NCI-H1092 treated with DMSO at 0.1 percent for 48 hours (cell line): ENCODE results near the gene NRXN3.

Experiments used
- DNase-seq: peaks from one replicate; lab custom pipeline; 2025; lab: John Stamatoyannopoulos, UW

Gene NRXN3

DNA sequence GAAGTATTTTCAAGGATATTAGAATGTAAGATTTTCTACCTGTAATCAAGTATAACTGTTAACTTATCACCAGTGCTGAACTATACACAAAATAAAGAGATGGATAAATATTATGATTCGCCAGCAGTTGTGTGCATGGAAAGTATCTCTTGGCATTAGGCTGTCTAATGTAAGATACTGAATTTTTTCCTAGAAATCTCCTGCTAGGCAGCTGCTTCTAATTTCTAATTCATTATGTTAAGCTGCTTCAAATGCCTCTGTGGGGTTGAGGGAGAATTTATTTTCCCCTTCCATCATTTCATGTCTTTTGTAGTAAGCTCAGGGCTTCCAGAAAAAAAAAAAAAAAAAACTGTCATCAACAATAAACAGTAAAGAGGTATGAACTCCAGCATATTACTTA, 1525.1 kb downstream of the NRXN3 start:
- no peak for DNase-seq

DNA sequence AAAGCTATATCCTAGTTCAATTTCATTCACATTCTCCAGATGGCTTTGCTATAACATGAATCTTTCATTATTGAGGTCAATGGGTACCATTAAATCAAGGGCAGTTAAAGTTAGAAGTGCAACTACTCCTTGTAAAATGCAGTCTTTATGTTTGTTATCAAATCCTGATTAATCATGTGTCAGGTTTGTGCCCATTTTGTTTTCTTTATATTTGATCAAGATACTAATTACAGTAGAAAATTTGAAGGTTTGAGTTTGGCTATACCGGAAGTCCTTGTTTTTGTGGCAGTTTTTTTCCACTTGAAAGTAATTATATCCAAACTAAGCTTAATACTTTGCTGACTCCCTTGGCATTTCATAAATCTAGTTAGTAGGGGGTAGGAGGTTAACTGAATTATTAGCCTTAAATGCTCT, 1528.1 kb downstream of the NRXN3 start:
- DNase-seq: no peak

DNA sequence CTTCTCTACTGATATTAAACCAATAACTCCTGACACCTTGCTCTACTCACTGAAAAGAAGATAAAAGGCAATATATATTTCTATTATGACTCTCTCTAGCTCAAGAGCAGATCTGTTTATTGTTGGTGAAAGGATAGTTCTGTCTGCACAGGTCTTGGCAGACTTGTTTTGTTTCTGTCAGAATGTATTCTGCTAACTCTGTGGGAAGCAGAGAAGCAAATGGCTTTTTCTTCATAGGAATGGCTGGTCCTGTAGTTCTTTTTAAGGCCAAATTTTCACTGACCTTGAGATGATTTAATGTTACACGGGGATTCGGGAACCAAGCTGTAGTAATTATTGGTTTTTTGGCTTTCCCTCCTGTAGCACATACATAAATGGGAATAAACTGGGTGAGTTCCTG, 1529.0 kb downstream of the NRXN3 start:
- no peak for DNase-seq

DNA sequence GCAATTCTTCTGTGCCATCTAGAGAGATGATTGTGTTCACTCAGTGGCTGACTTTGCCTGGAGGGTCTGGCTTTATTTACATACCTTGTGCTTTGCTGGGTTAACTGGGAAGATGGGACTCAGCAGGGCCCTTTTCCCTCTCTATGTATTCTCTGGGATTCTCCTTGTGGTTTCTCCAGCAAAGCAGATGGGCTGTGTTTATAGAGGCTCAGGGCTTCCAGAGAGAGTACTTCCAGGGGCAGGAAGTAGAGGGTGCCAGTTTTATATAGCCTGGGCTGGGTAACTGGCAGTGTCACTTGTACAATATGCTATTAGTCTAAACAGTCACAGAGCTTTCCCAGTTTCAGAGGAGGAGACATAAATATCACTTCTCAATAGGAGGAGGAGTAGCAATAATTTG, 1531.2 kb downstream of the NRXN3 start:
- no peak for DNase-seq

DNA sequence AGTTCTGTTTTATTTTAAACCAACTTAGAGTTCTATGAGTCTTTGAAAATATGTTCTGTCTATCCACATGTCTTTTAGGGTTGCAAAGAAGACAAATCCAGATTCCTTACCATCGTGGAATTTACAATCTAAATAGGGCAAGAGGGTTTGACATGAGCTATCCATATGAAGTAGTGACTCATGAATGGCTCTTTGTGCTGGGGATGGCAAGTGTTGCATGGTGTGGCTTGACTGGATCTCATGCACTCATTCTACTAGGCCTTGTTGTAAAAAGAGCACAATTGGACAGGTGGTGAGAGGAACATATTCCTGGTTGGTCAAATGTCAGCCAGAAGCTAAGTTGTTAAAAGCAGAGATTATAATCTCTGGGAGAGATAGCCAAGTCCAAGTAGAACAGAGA, 1532.0 kb downstream of the NRXN3 start:
- DNase-seq: no peak

DNA sequence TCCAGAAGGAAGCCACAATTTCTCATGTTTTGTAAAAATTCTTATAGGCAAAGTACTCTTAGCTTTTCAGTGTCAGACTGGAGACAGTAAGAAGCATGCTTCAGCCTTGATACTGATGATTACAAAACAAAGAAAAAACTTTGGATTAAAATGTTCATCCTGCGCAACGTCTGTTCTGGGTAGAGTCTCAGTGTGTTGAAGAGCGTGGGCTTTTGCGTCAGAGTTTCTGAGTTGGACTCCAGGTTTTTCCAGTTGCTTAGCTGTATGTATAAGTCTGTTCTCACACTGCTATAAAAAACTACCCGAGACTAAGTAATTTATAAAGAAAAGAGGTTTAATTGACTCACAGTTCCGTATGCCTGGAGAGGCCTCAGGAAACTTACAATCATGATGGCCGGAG, 1533.0 kb downstream of the NRXN3 start:
- no peak for DNase-seq

DNA sequence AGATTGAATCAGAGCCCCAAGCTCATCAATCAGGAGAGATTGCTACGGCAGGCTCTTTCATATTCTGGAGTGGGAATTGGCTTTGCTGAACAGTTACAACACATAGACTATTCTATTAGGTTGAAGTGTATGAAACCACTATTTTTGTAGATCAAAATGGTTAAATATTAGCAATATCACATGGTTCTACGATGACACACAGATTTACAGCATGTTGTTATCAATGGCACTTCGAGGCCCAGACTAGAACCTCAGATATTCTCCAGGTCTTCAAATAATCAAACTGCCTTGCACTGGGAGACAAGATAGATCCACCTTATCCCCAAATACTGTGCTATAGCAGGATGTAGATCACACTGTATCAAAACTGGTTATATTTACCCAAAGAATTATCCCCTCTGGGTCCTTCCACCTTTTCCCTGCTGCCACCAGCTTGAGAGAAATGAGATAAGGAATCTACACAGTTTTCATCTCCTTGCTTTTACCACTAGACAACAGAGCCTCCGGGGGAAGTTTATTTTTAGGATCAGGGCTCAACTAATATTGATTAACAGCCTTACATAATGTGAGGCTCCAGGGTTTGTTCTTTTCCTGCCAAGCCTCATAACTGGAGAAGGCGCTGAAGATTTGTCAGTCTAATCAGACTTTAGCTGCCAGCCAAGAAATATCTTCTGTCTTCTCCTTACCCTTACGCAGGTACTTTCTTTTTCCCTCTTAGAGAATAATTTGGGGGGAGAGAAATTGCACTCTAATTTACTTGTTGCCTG, 1534.1 kb downstream of the NRXN3 start:
- no peak for DNase-seq

DNA sequence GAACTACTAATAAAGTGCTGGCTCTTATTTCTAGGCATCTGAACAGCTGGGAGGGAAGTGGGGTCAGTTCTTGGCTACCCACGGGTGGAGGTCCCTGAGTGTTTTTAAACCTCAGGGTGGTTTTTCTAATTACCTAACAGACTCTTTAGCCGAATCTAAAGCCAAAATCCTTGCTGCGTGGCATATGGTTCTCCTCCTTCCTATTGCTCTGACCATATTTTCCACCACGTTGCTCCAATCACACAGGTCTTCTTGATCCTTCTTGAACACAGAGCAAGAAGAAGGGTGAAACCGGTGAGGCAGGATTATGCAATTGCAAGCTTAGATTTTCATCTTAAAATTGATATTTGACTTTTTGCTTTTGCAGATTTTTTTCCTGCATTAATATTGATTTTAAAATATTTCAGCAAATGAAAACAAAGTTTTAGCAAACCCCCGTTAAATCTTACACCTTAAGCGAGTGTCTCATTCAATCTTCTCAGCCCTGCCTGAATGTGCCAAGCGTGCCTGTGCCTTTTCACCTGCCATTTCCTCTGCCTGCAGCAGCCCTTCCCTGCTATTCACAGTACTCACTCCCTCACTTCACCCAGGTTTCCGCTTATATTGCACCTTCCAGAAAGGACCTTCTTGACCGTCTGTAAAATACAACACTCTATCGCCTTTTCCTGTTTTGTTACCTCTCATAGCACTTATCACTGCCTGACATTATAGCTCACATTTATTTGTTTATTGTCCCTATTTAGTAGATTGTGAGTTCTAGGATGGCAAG, 1535.1 kb downstream of the NRXN3 start:
- no peak for DNase-seq

DNA sequence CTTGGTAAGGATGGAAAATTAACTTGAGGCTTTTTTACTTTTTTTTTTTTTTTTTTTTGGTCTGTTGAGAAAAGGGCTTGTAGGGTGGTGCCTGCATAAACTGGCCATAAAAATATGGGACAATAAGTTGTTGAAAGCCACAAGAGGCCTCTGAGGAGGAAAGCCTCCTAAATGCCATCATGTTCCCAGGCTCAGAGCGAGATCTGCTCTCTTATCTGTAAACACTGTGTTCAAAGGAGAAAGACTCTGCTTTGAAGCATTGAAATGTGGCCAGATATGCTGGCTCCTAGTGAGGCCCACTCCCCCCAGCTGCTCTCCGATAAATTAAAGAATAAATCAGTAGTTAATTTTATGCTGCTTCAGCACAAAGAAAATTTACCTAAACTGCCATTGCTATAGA, 1536.2 kb downstream of the NRXN3 start:
- no peak for DNase-seq

DNA sequence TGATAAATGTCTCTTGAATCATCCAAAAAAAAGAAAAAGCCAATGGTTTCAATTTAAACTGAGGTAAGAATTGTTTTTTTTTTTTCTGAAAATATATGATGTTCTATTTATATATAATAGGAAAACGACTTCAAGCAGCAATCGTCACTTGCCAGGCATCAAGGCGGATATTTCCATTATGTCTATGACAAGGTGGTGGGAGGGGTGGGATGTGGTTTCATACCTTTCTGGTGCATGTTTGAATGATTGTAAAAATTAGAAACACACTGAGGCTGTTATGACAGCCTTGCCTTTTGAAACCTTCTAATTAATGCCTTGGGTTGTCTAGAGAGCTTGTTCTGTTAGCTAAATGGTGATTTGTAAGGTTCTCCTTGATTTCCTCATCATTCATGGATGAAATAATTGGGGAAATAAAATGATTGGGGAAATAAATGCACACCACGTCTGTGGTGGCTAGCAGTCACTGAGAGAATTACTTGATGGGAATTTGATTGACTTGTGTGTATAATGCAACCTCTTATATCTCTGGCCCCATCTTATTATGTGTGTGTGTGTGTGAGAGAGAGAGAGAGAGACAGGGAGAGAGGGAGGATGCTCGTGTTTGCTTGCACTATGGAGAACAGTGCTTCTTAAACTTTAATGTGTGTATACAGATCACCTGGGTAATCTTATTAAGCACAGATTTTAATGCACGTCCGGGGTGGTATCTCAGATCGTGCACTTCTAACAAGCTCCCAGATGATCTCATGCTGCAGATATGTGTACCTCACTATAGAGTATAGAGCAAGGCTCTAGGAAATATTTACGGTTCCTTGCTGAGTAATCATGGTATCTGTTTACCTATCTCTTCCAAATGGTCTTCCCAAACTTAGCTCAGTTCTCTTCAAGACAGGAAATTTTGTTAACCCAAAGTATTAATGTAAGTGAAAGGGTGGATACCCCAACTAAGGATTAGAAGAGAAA, 1538.5 kb downstream of the NRXN3 start:
- DNase-seq: no peak

DNA sequence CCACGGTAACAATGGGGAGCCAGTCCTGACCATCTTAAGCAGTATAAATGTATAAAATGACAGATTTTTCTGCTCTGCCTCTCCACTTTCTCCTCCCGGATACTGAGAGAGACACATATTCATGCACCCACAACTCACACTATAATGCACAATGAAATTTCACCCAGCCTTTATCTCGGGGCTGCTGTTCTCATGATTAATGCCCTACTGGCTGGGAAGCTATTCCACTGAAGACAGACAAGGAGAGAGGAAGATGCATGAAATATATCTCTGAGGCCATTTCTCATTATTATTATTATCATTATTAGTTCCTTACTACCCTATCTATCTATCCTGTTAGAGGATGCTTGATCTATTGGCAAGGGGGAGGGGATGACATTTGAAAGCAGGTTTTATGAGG, 1539.4 kb downstream of the NRXN3 start:
- DNase-seq: no peak

DNA sequence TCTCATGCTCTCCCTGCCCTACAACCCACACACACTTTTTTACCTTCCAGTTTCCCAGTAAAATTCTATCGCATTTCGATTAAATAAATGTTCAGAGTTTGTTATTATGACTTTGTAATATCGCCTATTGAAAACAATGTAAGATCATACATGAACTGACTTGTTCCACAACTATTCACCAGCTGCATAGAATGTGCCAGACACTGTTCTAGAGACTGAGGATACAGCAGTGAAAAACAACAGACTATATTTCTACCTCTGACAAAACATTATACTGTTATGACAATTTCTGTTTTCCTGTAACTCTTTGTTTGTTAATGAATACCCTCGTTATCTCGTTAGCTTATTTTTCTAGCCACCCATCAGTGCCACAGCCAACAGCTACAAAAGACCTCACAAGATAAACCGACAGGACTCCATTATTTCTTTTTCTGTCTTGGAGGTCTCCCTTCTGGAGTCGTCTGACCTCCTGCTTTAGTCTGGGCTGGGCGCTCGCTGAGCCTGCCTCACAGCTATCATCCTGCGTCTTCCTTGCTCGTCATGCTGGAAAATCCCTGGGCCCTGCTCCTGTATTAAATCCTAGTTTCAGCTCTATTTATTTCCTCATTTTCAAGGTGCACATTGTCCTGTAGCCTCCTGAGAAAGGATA, 1542.3 kb downstream of the NRXN3 start:
- DNase-seq: no peak

DNA sequence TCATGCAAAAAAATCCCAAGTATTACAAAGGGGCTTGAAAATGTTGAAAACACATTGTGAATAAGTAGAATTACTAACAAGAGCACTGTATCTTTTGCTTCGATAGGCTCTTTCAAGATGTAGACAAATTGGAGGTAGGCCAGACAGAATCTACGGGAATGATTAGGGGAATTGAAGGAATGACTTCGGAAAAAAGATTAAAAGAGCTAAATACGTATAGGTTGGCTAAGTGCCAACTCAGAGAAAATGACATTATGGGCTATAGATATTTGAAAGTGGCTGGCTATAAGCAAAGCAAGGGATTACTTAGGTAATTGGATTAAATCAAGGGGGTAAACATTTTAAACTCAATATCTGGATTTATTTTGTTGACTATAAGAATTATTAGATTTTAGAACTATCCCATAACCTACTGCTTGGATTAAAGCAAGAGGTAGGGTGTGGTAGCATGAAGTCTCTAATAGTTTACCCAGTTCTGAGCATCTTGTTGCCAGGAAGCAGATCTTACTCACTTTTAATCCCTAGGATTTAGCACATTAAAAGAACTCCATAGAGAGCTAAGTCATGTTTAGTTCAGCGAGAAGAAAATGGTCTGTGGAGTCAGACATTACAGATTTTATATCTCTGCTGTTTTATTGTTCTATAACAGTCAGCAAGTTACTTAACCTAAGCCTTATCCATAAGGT, 1551.4 kb downstream of the NRXN3 start:
- DNase-seq: no peak

DNA sequence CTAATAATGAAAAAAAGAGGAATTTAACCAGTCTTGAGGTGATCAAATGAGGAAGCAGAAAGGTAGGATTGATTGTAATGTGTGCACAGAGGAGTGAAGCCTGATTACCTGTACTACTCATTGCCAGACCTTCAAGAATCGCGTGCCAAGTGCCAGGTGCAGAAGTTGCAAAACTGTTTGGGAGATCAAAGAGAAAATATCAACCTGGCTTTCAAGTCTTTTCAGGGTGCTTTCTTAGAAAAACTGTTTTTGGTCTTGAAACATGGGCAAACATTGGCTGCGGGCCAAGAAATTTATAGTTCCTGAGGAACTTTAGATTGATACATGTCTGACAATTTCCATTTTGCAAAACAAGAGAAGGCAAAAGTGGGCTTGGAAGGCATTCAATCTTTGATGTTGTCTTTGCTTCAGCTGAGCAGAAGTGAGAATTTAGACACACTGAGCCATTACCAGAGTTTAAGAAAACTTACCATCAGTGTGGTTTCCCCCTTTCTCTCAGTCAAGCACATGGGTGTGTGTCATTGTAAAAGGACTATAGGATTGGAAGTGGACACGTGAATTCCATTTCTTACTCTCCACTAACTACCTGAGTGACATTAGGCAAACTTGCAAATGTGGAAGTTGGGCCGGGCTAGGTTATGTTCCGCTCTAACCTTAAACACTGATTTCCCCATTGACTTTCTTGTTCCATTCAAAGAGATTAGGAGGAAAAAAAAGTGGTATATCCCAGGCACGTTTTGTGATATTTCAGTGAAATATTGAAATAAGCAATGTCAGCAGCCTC, 1555.0 kb downstream of the NRXN3 start:
- DNase-seq: no peak

DNA sequence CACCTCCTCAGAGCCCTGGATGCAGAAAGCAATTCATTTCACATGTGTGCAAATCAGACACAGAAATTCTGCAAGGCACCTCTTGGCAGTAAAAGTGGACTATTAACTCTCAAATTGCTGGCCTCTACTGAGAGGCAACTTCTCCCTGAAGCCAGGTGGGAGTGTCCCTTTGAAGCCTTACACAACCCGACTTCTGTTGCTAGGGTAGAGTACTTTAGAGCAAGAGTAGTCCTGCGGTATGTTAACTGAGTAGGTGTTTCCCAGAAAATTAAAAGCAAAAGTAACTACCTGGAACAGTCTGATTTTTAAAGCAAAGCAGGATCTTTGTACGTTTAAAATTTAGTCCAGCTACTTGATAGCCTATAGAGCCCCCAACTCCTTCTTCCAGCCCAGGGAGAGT, 1557.7 kb downstream of the NRXN3 start:
- DNase-seq: no peak

DNA sequence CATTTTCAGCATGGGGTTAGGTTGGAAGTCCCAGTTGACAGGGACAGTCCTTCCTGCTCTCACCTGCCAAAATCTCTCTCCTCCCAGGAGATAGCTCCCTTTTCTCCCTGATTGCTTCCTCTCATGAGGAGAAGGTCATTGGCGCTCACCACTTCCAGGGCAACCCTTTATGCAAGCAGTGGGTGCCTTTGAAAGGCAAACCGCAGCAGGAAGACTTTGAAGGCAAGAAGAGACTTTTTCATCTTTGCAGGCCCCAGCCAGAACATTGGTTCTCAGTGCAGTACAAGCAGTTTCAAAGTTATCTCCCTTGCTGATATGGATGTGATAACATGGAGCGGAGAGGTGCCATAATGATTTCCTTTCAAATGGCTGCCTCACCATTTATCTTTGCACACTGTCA, 1558.2 kb downstream of the NRXN3 start:
- DNase-seq: no peak

DNA sequence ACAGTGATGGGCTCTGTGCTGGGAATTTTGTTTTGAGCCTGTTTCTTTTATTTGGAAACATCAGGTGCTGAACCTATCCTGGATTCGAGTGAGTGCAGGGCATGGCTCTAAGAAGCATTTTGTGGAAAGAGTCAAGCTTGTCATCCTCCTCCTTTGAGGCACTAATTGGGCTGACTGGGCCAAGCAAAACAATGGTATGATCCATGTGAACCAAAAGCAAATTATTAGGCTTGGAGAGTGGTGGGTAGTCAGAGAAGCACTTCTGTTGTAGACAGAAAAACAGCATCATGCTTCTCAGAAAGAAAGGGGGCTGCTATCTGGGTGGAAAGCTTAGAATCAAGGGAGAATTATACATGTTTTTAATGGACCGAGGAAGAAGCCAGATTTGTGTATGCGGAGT, 1559.6 kb downstream of the NRXN3 start:
- DNase-seq: no peak

DNA sequence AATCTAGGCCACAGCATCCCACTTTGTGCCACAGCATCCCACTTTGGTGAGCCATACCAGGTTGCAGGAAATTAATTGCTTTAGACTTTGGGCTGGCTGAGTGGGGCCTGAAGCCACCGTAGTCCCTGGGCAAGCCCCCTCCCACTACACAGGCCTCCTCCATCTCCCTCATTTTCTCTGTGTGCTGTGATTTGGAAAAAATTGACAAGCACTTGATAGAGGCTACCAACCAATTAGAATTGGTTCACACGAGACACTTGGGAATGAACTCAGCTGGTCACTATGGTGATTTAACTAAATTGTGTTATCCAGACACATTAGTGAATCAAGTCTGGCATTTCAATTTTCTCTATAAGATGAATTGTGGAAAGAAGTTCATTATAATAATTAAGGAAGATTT, 1560.0 kb downstream of the NRXN3 start:
- DNase-seq: no peak

DNA sequence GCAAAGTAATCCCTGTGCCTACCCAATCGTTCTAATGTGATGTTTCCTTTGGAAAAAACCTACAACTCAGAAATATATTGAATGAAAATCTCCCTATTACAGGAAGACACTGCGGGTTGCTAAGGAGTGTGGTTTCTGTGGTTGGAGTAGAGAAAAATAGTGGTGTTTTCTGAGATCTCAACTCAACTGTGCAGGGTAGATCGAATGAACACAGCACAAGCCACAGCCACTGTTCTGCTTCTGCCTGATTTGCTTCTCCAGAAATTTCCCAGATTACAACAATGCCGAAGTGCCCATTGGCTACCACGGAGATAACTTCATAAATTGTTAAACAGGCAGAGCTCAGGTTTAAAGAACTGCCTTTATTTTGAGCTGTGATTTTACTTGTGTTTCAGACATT, 1560.8 kb downstream of the NRXN3 start:
- DNase-seq: no peak

DNA sequence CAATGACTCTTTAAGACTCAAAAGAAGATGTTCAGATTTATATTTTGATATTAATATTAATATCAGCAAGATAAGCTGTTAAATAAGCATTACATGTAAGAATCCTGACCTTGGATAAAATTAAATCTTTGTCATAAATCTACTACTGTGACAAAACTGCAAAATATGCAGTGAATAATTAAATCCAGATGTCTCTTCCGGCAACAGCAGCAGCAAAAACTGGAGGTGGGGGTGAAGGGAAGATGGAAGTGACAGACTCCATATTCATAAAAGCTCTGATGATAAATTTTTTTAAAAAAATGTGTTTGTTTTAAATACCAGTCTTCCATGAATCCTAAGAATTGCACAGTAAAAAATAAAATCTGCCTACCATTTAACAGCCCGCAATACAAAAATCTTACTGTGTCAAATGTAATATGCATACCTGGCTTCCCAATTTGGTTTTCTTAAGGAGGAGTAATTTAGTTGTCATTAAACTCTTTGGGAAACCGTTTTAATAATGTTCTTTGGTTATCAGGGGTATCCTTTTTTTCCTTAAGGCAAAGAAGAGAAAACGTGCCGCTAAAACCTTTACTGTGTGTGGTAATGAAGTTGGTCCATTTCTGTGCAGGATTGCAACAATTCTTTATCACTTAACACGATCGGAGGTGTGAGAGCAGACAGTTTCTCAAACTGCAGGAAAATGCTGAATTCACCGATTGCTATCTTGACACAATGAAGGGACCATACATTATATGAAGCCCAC, 1562.9 kb downstream of the NRXN3 start:
- no peak for DNase-seq
